Liver (tissue), 9 donors: ENCODE data around the gene NT5C1A. TPM values are rescaled to one million over a fixed set of nuclear protein-coding genes. Genes with fewer than 3 reads are reported as not detected.

Experiments used
- DNase-seq: peaks from one replicate; pipeline ENCODE4 v3.0.0-alpha.2; 2017; ENCODE audit warnings: low spot score
- H3K27ac ChIP-seq, 2 donors: one replicate each; pipeline ENCODE4 v1.7.0; 2013; ENCODE audit warnings: inconsistent platforms in 2 of 2, low read length in 2 of 2, control low read depth in 1 of 2, low read depth in 1 of 2, mild to moderate bottlenecking in 1 of 2
- H3K27me3 ChIP-seq, 4 donors: one replicate each; pipeline versions ENCODE4 v1.6.1 to v1.7.0; 2013; ENCODE audit warnings: low read length in 3 of 4, inconsistent platforms in 1 of 4, mild to moderate bottlenecking in 1 of 4, moderate library complexity in 1 of 4; ENCODE audit not compliant: control insufficient read depth in 4 of 4, insufficient read depth in 4 of 4
- H3K36me3 ChIP-seq, 4 donors: one replicate each; pipeline versions ENCODE4 v1.6.1 to v1.7.0; 2013; ENCODE audit warnings: low read length in 3 of 4, mild to moderate bottlenecking in 3 of 4, low read depth in 1 of 4, moderate library complexity in 1 of 4; ENCODE audit not compliant: control insufficient read depth in 4 of 4, insufficient read depth in 3 of 4
- H3K4me1 ChIP-seq, 4 donors: one replicate each; pipeline versions ENCODE4 v1.6.1 to v1.7.0; 2013; ENCODE audit warnings: low read length in 3 of 4, mild to moderate bottlenecking in 3 of 4, moderate library complexity in 1 of 4; ENCODE audit not compliant: control insufficient read depth in 4 of 4, insufficient read depth in 4 of 4
- H3K4me3 ChIP-seq, 3 donors: one replicate each; pipeline versions ENCODE4 v1.6.1 to v1.7.0; 2013; ENCODE audit warnings: low read length in 3 of 3, control low read depth in 1 of 3, low read depth in 1 of 3, mild to moderate bottlenecking in 1 of 3
- H3K9ac ChIP-seq, 2 donors: one replicate each; pipeline ENCODE4 v1.7.0; 2013; ENCODE audit warnings: low read length in 2 of 2, mild to moderate bottlenecking in 2 of 2, moderate library complexity in 2 of 2, control low read depth in 1 of 2, low read depth in 1 of 2
- H3K9me3 ChIP-seq, 4 donors: one replicate each; pipeline versions ENCODE4 v1.6.1 to v1.7.0; 2013; ENCODE audit warnings: low read length in 3 of 4; ENCODE audit not compliant: control insufficient read depth in 4 of 4
- ATF3 ChIP-seq: IDR thresholded peaks from 2 replicates; pipeline ENCODE4 v1.6.1; 2016; ENCODE audit warnings: antibody characterized with exemption
- CTCF ChIP-seq: fragments of 150-350 bp; IDR thresholded peaks from 2 replicates; pipeline ENCODE4 v1.5.1; 2017; ENCODE audit warnings: improper control_type of control experiment, low read depth, low read length; ENCODE audit not compliant: missing input control
- EGR1 ChIP-seq, 2 donors: IDR thresholded peaks; 2 replicates each; pipeline ENCODE4 v1.6.1; 2016 to 2018; ENCODE audit warnings: antibody characterized with exemption in 2 of 2, low read depth in 2 of 2
- FOXA1 ChIP-seq: IDR thresholded peaks from 2 replicates; pipeline ENCODE4 v1.6.1; 2016; ENCODE audit warnings: antibody characterized with exemption
- FOXA2 ChIP-seq: IDR thresholded peaks from 2 replicates; pipeline ENCODE4 v1.6.1; 2016; ENCODE audit warnings: antibody characterized with exemption
- HNF4A ChIP-seq, 2 donors: conservative IDR thresholded peaks; 2 replicates each; pipeline ENCODE4 v1.6.1; 2016; ENCODE audit warnings: antibody characterized with exemption in 2 of 2, mild to moderate bottlenecking in 2 of 2
- HNF4G ChIP-seq: IDR thresholded peaks from 2 replicates; pipeline ENCODE4 v1.6.1; 2016; ENCODE audit warnings: antibody characterized with exemption
- JUND ChIP-seq, 2 donors: IDR thresholded peaks; 2 replicates each; pipeline ENCODE4 v1.6.1; 2016; ENCODE audit warnings: antibody characterized with exemption in 2 of 2
- MAX ChIP-seq: IDR thresholded peaks from 2 replicates; pipeline ENCODE4 v1.6.1; 2016; ENCODE audit warnings: antibody characterized with exemption
- NR2F2 ChIP-seq: IDR thresholded peaks from 2 replicates; pipeline ENCODE4 v1.6.1; 2016; ENCODE audit warnings: antibody characterized with exemption
- RAD21 ChIP-seq, 2 donors: IDR thresholded peaks; 2 replicates each; pipeline ENCODE4 v1.6.1; 2016; ENCODE audit warnings: antibody characterized with exemption in 2 of 2, mild to moderate bottlenecking in 2 of 2
- REST ChIP-seq: IDR thresholded peaks from 2 replicates; pipeline ENCODE4 v1.6.1; 2016; ENCODE audit warnings: antibody characterized with exemption, mild to moderate bottlenecking
- RXRA ChIP-seq, 2 donors: IDR thresholded peaks; 2 replicates each; pipeline ENCODE4 v1.6.1; 2017 to 2018; ENCODE audit warnings: antibody characterized with exemption in 2 of 2, mild to moderate bottlenecking in 1 of 2
- SP1 ChIP-seq: IDR thresholded peaks from 2 replicates; pipeline ENCODE4 v1.6.1; 2018; ENCODE audit warnings: antibody characterized with exemption, mild to moderate bottlenecking
- TAF1 ChIP-seq: conservative IDR thresholded peaks from 2 replicates; pipeline ENCODE4 v1.6.1; 2016; ENCODE audit warnings: antibody characterized with exemption, mild to moderate bottlenecking
- YY1 ChIP-seq: IDR thresholded peaks from 2 replicates; pipeline ENCODE4 v1.6.1; 2016; ENCODE audit warnings: antibody characterized with exemption, mild to moderate bottlenecking
- ZBTB33 ChIP-seq: IDR thresholded peaks from 2 replicates; pipeline ENCODE4 v1.6.1; 2016; ENCODE audit warnings: antibody characterized with exemption
- WGBS: extraction: QIAGEN DNeasy Blood & Tissue Kit; methylation state at CpG from one replicate; pipeline ENCODE4 v1.1.7; 2013; 5-methylcytosine and 5-hydroxymethylcytosine counted together
- polyA plus RNA-seq, 2 donors: library from polyadenylated mRNA; stranded (reverse) in 1 of 2; unstranded in 1 of 2; fragments of 200-250 nt in 1 of 2; fragments of >200 nt in 1 of 2; fragmentation: Nextera tagmentation in 1 of 2; extraction: Ambion mirVana in 1 of 2; gene quantifications; one replicate each; pipeline versions ENCODE4 v1.2.1 to v1.2.3, GENCODE V29; 2013 to 2015
- total RNA-seq, 2 donors: library from RNA; depleted of rRNA; stranded (reverse); fragments of >200 nt; gene quantifications; one replicate each; pipeline ENCODE4 v1.2.3, GENCODE V29; 2014
- donor health status: healthy.
- donor health status: healthy.
- donor health status: healthy.
- donor health status: healthy.
- donor health status: healthy.

The NT5C1A gene
- total and polyA plus RNA-seq, 4 donors = 0.05 to 0.08 TPM; not detected in 2

- no peak overlapping the region for H3K4me3 ChIP-seq
- H3K27ac ChIP-seq = no peak overlapping the region
- H3K9ac ChIP-seq = no peak overlapping the region
- H3K9me3 ChIP-seq = no peaks in the 10 kb centered on the region
- peaks cover 0 to 8% (median under 1%) of the 10 kb centered on the region in 4 donors for H3K4me1 ChIP-seq
- H3K27me3 ChIP-seq = peaks cover 0 to 3% (median under 1%) of the 10 kb centered on the region in 4 donors
- DNase-seq = no peak
- no peaks in the 10 kb centered on the region for H3K36me3 ChIP-seq
- WGBS = 77% methylated on average over 3 of the region's 3 CpGs
- TF ChIP-seq REST (no peak), CTCF (no peak), RXRA (IDR thresholded peaks at IDR 0.05) (no peak), HNF4G (no peak), FOXA1 (no peak), JUND (IDR thresholded peaks at IDR 0.05) (no peak), ATF3 (no peak), FOXA2 (no peak), MAX (no peak), ZBTB33 (no peak), YY1 (no peak)
Measured at GRCh38 chr1:39666772-39667171, 5.1 kb downstream of the NT5C1A start.

- peaks cover 0 to 3% (median 0%) of the 10 kb centered on the region in 4 donors for H3K27me3 ChIP-seq
- no peak for DNase-seq
- no peaks in the 10 kb centered on the region for H3K4me1 ChIP-seq
- H3K27ac ChIP-seq = no peak overlapping the region
- no peaks in the 10 kb centered on the region for H3K36me3 ChIP-seq
- no peak overlapping the region for H3K9ac ChIP-seq
- no peak overlapping the region for H3K4me3 ChIP-seq
- WGBS = 92% methylated on average over 8 of the region's 8 CpGs
- no peaks in the 10 kb centered on the region for H3K9me3 ChIP-seq
- TF ChIP-seq EGR1 (IDR thresholded peaks at IDR 0.05; ENCODE audit: low read depth in 2 of 2) = no peak
- TF ChIP-seq TAF1 = no peak
- TF ChIP-seq FOXA2 = no peak
- TF ChIP-seq MAX = no peak
- TF ChIP-seq FOXA1 = no peak
- no peak for TF ChIP-seq SP1
- no peak for TF ChIP-seq HNF4A (conservative IDR thresholded peaks at IDR 0.05)
- TF ChIP-seq REST = no peak
- no peak for TF ChIP-seq YY1
- no peak for TF ChIP-seq ATF3
- TF ChIP-seq NR2F2 = no peak
- no peak for TF ChIP-seq RXRA (IDR thresholded peaks at IDR 0.05)
- TF ChIP-seq CTCF = no peak
- no peak for TF ChIP-seq RAD21 (IDR thresholded peaks at IDR 0.05)
- no peak for TF ChIP-seq JUND (IDR thresholded peaks at IDR 0.05)
Measured at GRCh38 chr1:39663559-39663958, 8.3 kb downstream of the NT5C1A start.
